HG03575 (cell line): Measurements from ENCODE around the gene MAST4.

ENCODE experiments used
- ATAC-seq: cut with Tn5 transposase; IDR thresholded peaks from one replicate; pipeline ENCODE4 v1.9.1; 2021; ENCODE audit not compliant: unreplicated experiment, insufficient number of reproducible peaks, low FRiP score; ENCODE audit errors: extremely low read depth

Gene MAST4

GRCh38 chr5:67009028-67009427, 412.8 kb downstream of the MAST4 start:
- ATAC-seq: no peak

DNA sequence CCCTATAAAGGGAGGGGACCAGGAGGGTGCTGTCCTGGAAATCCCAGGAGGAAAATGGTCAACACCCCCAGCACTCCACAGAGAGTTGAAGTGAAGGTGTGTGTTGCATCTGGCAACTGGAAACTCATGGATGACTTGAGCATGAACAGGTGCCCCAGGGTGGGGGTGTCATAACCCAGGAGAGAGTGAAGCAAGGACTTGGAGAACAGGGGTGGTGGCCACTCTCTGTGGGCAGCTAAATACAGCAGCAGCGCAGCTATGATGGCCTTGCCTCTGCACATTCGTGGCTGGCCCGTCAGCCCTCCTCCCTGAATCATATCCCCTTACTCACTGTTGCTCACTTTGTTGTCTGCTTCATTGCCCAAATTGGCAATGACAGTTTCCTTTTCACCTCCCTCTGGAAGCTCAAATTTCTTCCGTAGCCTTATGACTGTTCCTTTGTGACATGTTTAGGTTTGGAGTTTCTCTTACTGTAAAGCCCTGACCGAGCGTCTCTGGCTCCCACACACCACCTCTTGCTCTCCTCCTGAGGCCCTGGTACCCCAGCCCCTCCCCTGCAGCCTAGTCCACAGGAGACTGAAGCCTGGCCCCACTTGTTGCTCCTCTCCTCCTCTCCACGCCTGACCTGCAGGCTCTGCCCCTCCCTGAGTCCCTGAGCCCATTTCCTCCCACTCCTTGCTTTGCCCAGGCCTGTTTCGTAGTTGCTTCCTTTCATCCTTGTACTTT, 414.7 kb downstream of the MAST4 start:
- ATAC-seq: no peak

- no peak for ATAC-seq
Measured at GRCh38 chr5:67011422-67011821, 415.2 kb downstream of the MAST4 start.

- no peak for ATAC-seq
Measured at GRCh38 chr5:67012171-67012570, 416.0 kb downstream of the MAST4 start.

DNA sequence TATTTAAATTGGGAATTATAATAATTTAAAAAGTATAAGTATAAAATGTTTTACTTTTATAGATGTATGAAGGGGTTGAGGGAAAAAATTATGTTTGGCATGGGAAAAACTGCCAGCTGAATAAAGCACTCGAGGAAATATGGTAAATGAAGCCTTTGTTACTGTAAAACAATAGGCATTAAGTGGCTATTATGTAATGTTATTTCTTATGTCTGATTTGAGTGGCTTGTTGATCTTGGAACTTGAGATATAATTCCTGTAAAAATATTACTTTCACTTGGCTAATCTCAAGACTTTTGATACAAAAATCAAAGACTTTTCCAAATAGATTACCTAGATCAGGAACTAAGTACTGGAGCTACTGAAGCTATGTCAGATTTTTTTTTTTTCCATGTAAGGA, 417.5 kb downstream of the MAST4 start:
- no peak for ATAC-seq

DNA sequence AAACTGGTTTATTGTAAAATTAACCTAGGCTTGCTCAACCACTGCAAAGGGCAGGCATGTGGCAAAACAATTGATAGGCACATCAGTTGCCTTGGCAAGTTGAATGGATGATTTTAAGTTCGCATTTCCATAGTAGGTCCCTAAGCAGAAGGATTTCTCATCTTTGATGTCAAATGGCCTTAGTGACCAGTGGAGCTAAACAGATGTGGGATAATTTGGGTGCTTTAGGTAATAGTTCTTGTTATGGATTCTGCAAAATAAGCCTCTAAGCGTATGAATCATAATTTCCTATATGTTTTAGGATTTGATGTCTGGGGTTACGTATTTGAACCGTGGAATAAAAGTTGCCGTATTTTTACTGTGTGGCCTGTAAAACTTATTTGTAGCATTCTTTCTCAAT, 418.0 kb downstream of the MAST4 start:
- no peak for ATAC-seq

GRCh38 chr5:67014957-67015400, 418.8 kb downstream of the MAST4 start:
- ATAC-seq: no peak

- no peak for ATAC-seq
Measured at GRCh38 chr5:67015541-67016191, 419.5 kb downstream of the MAST4 start.

GRCh38 chr5:67019065-67019845, 423.1 kb downstream of the MAST4 start:
- no peak for ATAC-seq

GRCh38 chr5:67020096-67020615, 424.0 kb downstream of the MAST4 start:
- no peak for ATAC-seq

- ATAC-seq: no peak
Measured at GRCh38 chr5:67021031-67021430, 424.8 kb downstream of the MAST4 start.

GRCh38 chr5:67021521-67021920, 425.3 kb downstream of the MAST4 start:
- ATAC-seq: no peak

DNA sequence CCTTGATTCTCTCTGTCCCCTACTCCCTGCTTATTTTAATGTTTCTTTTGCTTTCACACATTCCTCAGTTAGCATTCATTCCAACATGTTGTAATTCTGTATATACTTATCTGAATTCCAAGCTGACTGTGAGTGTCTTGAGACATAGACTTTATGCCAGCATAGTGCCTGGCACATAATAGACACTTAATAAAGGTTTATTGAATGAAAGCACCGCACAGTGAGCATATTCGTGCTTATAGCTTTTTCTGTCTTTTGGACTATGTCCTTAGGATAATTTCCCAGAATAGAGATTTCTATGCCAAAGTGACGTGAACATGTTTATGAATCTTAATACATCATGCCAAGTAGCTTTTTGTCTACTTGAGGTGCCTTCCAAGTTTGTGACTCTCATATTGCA, 425.8 kb downstream of the MAST4 start:
- no peak for ATAC-seq

GRCh38 chr5:67025457-67025856, 429.3 kb downstream of the MAST4 start:
- no peak for ATAC-seq

GRCh38 chr5:67026278-67026677, 430.1 kb downstream of the MAST4 start:
- no peak for ATAC-seq

- ATAC-seq: no peak
Measured at GRCh38 chr5:67027171-67027570, 431.0 kb downstream of the MAST4 start.

DNA sequence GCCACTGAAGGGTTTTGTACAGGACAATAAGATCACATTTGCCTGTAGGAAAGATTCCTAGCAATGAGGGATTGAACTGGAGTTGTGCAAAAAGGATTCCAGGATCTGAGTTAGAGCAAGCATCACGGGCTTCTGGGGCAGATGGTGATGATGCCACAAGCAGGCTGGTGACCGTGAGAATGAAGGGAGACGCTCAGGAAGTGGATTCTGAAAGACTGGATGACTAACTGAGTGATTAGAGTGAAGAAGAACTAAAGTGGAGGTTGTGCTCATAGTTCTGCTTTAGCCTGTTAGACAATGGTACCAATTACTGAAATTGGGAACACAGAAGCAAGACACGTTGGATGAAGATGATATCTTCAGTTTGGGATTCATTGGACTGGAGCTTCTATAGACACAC, 432.2 kb downstream of the MAST4 start:
- no peak for ATAC-seq

GRCh38 chr5:67028941-67029340, 432.7 kb downstream of the MAST4 start:
- no peak for ATAC-seq

GRCh38 chr5:67029481-67029880, 433.3 kb downstream of the MAST4 start:
- ATAC-seq: no peak
